ENCODE data around the gene FIG4.

FIG4 gene

DNA sequence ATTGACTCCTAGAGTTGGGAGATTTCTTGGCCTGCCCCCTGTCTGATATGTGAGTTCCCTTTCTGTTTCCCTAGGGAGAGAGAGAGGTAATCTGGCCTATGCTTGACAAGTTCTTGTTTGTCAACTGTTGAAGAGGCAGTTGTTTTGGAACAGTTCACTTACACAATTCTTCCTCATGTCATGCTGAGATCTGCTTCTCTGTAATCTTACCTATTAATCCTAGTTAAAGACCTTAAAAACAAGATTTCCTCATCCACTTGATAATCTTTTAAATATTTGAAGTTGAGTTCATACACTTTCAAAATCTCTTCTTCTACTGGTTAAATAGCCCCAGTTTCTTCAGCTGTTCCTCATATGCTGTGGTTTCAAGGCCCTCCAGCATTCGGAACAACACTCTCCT lies 89.9 kb downstream of the FIG4 start:
- POLR2A ChIA-PET, result no interaction called here
- CTCF ChIA-PET, result interaction anchor here (2.0 kb wide), 1 partner anchor 259 kb away, joined by 4 read pairs; no protein-coding TSS in a partner anchor
- DNase-seq (ENCODE audit: extremely low spot score), result no peak
- TF ChIP-seq L3MBTL2 (conservative IDR thresholded peaks at IDR 0.05) (no peak), ARNT (IDR thresholded peaks at IDR 0.05) (no peak), ELF4 (IDR thresholded peaks at IDR 0.05) (no peak), FOXA1 (IDR thresholded peaks at IDR 0.05) (no peak), BHLHE40 (IDR thresholded peaks at IDR 0.05; ENCODE audit: borderline replicate concordance) (no peak), LEF1 (IDR thresholded peaks at IDR 0.05; ENCODE audit: borderline replicate concordance) (no peak), FOXM1 (IDR thresholded peaks at IDR 0.05; ENCODE audit: borderline replicate concordance) (no peak), TARDBP (IDR thresholded peaks at IDR 0.05) (no peak), FOXK2 (IDR thresholded peaks at IDR 0.05) (no peak), SUZ12 (IDR thresholded peaks at IDR 0.05) (no peak), CTBP1 (IDR thresholded peaks at IDR 0.05; ENCODE audit: borderline replicate concordance) (no peak), ZNF384 (IDR thresholded peaks at IDR 0.05) (no peak), NFRKB (IDR thresholded peaks at IDR 0.05) (no peak), SP1 (IDR thresholded peaks at IDR 0.05) (no peak)
- TF ChIP-seq, protein P1, sequence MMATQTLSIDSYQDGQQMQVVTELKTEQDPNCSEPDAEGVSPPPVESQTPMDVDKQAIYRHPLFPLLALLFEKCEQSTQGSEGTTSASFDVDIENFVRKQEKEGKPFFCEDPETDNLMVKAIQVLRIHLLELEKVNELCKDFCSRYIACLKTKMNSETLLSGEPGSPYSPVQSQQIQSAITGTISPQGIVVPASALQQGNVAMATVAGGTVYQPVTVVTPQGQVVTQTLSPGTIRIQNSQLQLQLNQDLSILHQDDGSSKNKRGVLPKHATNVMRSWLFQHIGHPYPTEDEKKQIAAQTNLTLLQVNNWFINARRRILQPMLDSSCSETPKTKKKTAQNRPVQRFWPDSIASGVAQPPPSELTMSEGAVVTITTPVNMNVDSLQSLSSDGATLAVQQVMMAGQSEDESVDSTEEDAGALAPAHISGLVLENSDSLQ (IDR thresholded peaks at IDR 0.05), result no peak

DNA sequence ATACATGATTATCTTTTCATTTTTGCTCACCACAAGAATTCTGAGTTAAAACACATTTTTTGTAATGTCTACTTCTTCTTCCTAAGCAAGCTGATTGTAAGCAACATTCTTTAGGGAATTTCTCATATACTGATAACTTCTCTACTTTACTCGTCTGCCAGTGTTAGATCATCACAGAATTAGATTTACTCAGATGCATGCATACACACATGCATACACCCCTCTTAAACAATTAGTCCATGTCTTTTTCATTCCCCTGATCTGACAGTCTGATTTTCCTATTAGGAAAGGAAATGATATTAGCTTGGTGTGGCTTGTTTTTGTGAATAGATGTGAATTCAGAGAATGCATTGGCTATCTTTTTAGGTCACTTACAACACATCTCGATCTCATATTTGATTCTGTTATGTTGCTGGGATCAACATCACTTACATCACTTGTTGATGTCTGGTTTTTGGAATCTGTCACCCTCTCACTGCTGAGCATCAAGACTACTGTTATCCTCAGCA lies 91.4 kb downstream of the FIG4 start:
- ChIA-PET POLR2A (no interaction called here), CTCF (interaction anchor here (1.1 to 2.0 kb wide), 2 partner anchors 77 to 257 kb away, joined by 3 to 4 read pairs; no protein-coding TSS in a partner anchor)
- DNase-seq (ENCODE audit: extremely low spot score), result no peak
- TF ChIP-seq FOXK2 (IDR thresholded peaks at IDR 0.05) (no peak), ELF4 (IDR thresholded peaks at IDR 0.05) (no peak), ZNF384 (IDR thresholded peaks at IDR 0.05) (no peak), FOXA1 (IDR thresholded peaks at IDR 0.05) (no peak), SP1 (IDR thresholded peaks at IDR 0.05) (no peak), SUZ12 (IDR thresholded peaks at IDR 0.05) (no peak), L3MBTL2 (conservative IDR thresholded peaks at IDR 0.05) (no peak), NFRKB (IDR thresholded peaks at IDR 0.05) (no peak), ARNT (IDR thresholded peaks at IDR 0.05) (no peak), TARDBP (IDR thresholded peaks at IDR 0.05) (no peak), CTBP1 (IDR thresholded peaks at IDR 0.05; ENCODE audit: borderline replicate concordance) (no peak), FOXM1 (IDR thresholded peaks at IDR 0.05; ENCODE audit: borderline replicate concordance) (no peak), HDGF (IDR thresholded peaks at IDR 0.05; ENCODE audit: borderline replicate concordance) (no peak), BHLHE40 (IDR thresholded peaks at IDR 0.05; ENCODE audit: borderline replicate concordance) (no peak), LEF1 (IDR thresholded peaks at IDR 0.05; ENCODE audit: borderline replicate concordance) (no peak)
- TF ChIP-seq, protein P1 (IDR thresholded peaks at IDR 0.05), result no peak

DNA sequence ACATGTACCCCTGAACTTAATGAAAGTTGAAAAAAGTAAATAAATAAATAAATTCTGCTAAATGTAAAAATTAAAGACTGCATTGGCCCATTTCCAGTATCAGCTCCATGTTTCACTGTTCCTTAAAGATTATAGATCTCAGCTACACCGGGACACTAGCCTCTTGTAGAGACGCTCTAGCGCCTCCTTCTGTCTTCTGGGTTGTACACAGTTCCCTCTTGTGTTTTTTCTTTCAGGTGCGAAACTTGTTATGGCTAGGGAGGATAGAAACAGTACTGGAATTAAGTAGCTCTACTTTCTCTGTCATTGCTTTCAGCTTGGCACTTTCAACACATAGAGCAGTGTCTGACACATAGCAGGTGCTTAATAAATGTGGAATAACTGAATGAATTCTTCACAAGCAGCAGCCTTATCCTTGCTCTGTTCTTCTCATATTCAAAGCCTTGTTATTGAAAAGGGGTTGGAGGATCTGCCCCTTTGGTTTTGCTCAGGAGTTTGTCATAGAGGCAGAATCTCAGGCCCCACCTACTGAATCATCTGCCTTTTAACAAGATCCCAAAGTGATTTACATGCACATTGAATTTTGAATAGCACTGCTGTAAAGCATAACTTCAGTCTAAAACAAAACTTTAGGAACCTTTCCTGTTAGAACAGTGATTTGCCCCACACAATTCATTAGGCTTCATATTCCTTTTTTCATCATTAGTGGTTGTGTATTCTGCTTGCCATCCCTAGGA lies 92.3 kb downstream of the FIG4 start:
- POLR2A ChIA-PET, result no interaction called here
- DNase-seq (ENCODE audit: extremely low spot score), result no peak
- no peak for TF ChIP-seq FOXA1 (IDR thresholded peaks at IDR 0.05)
- no peak for TF ChIP-seq TARDBP (IDR thresholded peaks at IDR 0.05)
- no peak for TF ChIP-seq ARNT (IDR thresholded peaks at IDR 0.05)
- TF ChIP-seq CTBP1 (IDR thresholded peaks at IDR 0.05; ENCODE audit: borderline replicate concordance), result no peak
- no peak for TF ChIP-seq L3MBTL2 (conservative IDR thresholded peaks at IDR 0.05)
- TF ChIP-seq ZNF384 (IDR thresholded peaks at IDR 0.05), result no peak
- TF ChIP-seq FOXM1 (IDR thresholded peaks at IDR 0.05; ENCODE audit: borderline replicate concordance), result no peak
- TF ChIP-seq BHLHE40 (IDR thresholded peaks at IDR 0.05; ENCODE audit: borderline replicate concordance), result no peak
- CTCF ChIA-PET, result interaction anchor here (1.1 to 2.0 kb wide), 2 partner anchors 78 to 256 kb away, joined by 3 to 4 read pairs; no protein-coding TSS in a partner anchor

DNA sequence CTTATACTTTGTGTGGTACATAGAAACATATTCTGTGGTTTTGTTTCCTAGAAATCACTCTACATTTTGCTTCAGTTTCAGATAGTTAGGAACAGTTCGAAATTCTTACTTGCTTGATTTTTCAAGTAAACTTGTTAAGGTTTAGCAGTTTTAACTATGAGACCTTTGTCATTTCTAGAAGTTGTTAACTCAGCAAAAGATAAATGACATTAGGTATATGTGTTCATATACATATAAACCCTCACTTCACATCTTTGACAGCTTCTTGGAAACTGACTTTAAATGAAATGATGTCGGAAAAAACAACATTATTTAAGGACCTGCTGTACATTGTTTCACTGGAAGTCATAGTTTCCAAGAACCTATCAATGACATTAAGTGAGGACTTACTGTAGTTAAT lies 96.2 kb downstream of the FIG4 start:
- POLR2A ChIA-PET, result no interaction called here
- no peak for TF ChIP-seq ZNF384 (IDR thresholded peaks at IDR 0.05)
- TF ChIP-seq CTBP1 (IDR thresholded peaks at IDR 0.05; ENCODE audit: borderline replicate concordance), result no peak
- TF ChIP-seq HDGF (IDR thresholded peaks at IDR 0.05; ENCODE audit: borderline replicate concordance), result no peak
- TF ChIP-seq BHLHE40 (IDR thresholded peaks at IDR 0.05; ENCODE audit: borderline replicate concordance), result no peak
- TF ChIP-seq SUZ12 (IDR thresholded peaks at IDR 0.05), result no peak
- TF ChIP-seq, protein P1 (IDR thresholded peaks at IDR 0.05), result no peak
- TF ChIP-seq TARDBP (IDR thresholded peaks at IDR 0.05), result no peak
- no peak for TF ChIP-seq FOXA1 (IDR thresholded peaks at IDR 0.05)
- no peak for TF ChIP-seq SP1 (IDR thresholded peaks at IDR 0.05)
- TF ChIP-seq ELF4 (IDR thresholded peaks at IDR 0.05), result no peak
- TF ChIP-seq NFRKB (IDR thresholded peaks at IDR 0.05), result no peak
- TF ChIP-seq LEF1 (IDR thresholded peaks at IDR 0.05; ENCODE audit: borderline replicate concordance), result no peak
- TF ChIP-seq FOXK2 (IDR thresholded peaks at IDR 0.05), result no peak
- no peak for TF ChIP-seq ARNT (IDR thresholded peaks at IDR 0.05)
- no peak for TF ChIP-seq L3MBTL2 (conservative IDR thresholded peaks at IDR 0.05)
- no peak for TF ChIP-seq FOXM1 (IDR thresholded peaks at IDR 0.05; ENCODE audit: borderline replicate concordance)
- no peak for DNase-seq (ENCODE audit: extremely low spot score)
- CTCF ChIA-PET, result no interaction called here

DNA sequence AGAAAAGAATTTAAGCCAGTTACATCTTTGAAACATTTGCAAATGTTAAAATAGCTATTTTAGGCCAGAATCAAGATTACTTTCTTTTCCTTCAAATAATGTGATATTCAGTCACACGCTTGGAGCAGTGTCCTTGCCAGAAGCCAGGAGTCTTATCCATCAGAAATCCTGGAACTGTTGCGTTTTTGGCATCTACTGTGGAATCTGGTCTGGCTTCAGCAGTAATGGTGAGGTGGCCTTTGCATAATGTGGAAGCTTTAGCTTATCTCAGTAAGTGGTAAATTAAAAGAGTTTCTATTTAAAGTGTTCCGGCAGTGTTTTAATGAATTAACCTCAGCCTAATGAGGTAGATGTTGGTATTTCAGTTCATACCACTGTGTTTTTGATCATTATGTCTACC lies 97.6 kb downstream of the FIG4 start:
- TF ChIP-seq ARNT (IDR thresholded peaks at IDR 0.05), result no peak
- TF ChIP-seq NFRKB (IDR thresholded peaks at IDR 0.05), result no peak
- TF ChIP-seq FOXA1 (IDR thresholded peaks at IDR 0.05), result no peak
- TF ChIP-seq TARDBP (IDR thresholded peaks at IDR 0.05), result no peak
- no peak for TF ChIP-seq ELF4 (IDR thresholded peaks at IDR 0.05)
- no peak for TF ChIP-seq CTBP1 (IDR thresholded peaks at IDR 0.05; ENCODE audit: borderline replicate concordance)
- no peak for TF ChIP-seq FOXM1 (IDR thresholded peaks at IDR 0.05; ENCODE audit: borderline replicate concordance)
- TF ChIP-seq SP1 (IDR thresholded peaks at IDR 0.05), result no peak
- TF ChIP-seq SUZ12 (IDR thresholded peaks at IDR 0.05), result no peak
- TF ChIP-seq, protein P1 (IDR thresholded peaks at IDR 0.05), result no peak
- no peak for DNase-seq (ENCODE audit: extremely low spot score)
- CTCF ChIA-PET, result interaction anchor here (0.6 kb wide), 1 partner anchor 21 kb away, joined by 4 read pairs; no protein-coding TSS in a partner anchor
- POLR2A ChIA-PET, result no interaction called here
